WTC11 (cell line): ENCODE results near the gene COL5A1.

Experiments
- AR ChIP-seq: fragments of 250-450 bp; sonication (Bioruptor Pico); IDR thresholded peaks from 2 replicates; pipeline ENCODE4 v1.9.0; 2021; ENCODE audit warnings: mild to moderate bottlenecking
- FOXJ3 ChIP-seq: sonication (generic); formaldehyde crosslinking; IDR thresholded peaks from 2 replicates; pipeline ENCODE4 v1.9.0; 2021; ENCODE audit warnings: missing genetic modification reagents, mild to moderate bottlenecking, borderline replicate concordance
- JUN ChIP-seq: sonication (generic); formaldehyde crosslinking; IDR thresholded peaks from 2 replicates; pipeline ENCODE4 v1.8.0; 2023; ENCODE audit warnings: mild to moderate bottlenecking, missing genetic modification reagents
- MAX ChIP-seq: sonication (generic); formaldehyde crosslinking; IDR thresholded peaks from 2 replicates; pipeline ENCODE4 v1.8.0; 2022; ENCODE audit warnings: mild to moderate bottlenecking, missing genetic modification reagents
- SP1 ChIP-seq: sonication (generic); formaldehyde crosslinking; conservative IDR thresholded peaks from 2 replicates; pipeline ENCODE4 v1.8.1; 2022; ENCODE audit warnings: missing genetic modification reagents
- ZBTB43 ChIP-seq: sonication (generic); formaldehyde crosslinking; IDR thresholded peaks from 2 replicates; pipeline ENCODE4 v1.8.1; 2023; ENCODE audit warnings: mild to moderate bottlenecking, missing genetic modification reagents
- ZNF121 ChIP-seq: sonication (generic); formaldehyde crosslinking; IDR thresholded peaks from 2 replicates; pipeline ENCODE4 v1.8.0; 2023; ENCODE audit warnings: missing genetic modification reagents
- TF ChIP-seq, protein P1 (sequence below): fragments of 250-450 bp; sonication (Bioruptor Pico); IDR thresholded peaks from 2 replicates; pipeline ENCODE4 v1.9.0; 2021; ENCODE audit warnings: mild to moderate bottlenecking
- TF ChIP-seq, protein P2 (sequence below): fragments of 200-600 bp; IDR thresholded peaks from 2 replicates; pipeline ENCODE4 v1.8.0; 2022; ENCODE audit warnings: antibody characterized with exemption

- TF ChIP-seq, protein P1, sequence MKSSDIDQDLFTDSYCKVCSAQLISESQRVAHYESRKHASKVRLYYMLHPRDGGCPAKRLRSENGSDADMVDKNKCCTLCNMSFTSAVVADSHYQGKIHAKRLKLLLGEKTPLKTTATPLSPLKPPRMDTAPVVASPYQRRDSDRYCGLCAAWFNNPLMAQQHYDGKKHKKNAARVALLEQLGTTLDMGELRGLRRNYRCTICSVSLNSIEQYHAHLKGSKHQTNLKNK (CRISPR knock-in tag): no peak
- TF ChIP-seq AR (CRISPR knock-in tag) (no peak), SP1 (CRISPR knock-in tag) (no peak), JUN (no peak), ZNF121 (CRISPR knock-in tag) (no peak), MAX (0 out of 2 replicates have a peak, but pooled peaks have one; percentile 21), ZBTB43 (no peak), FOXJ3 (no peak)
- TF ChIP-seq, protein P2, sequence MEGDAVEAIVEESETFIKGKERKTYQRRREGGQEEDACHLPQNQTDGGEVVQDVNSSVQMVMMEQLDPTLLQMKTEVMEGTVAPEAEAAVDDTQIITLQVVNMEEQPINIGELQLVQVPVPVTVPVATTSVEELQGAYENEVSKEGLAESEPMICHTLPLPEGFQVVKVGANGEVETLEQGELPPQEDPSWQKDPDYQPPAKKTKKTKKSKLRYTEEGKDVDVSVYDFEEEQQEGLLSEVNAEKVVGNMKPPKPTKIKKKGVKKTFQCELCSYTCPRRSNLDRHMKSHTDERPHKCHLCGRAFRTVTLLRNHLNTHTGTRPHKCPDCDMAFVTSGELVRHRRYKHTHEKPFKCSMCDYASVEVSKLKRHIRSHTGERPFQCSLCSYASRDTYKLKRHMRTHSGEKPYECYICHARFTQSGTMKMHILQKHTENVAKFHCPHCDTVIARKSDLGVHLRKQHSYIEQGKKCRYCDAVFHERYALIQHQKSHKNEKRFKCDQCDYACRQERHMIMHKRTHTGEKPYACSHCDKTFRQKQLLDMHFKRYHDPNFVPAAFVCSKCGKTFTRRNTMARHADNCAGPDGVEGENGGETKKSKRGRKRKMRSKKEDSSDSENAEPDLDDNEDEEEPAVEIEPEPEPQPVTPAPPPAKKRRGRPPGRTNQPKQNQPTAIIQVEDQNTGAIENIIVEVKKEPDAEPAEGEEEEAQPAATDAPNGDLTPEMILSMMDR: peak; percentile 47
These were observed 137.3 kb downstream of the COL5A1 start for GRCh38 chr9:134778841-134779411.
